H1 (cell line): ENCODE data around the gene IL19. TPM values are rescaled to one million over a fixed set of nuclear protein-coding genes. Genes with fewer than 3 reads are reported as not detected.

Experiments used
- CTCF ChIA-PET: fragments of 300-600 bp; sonication (Branson Sonifier 250); formaldehyde crosslinking; loops from one replicate; lab custom pipeline; 2021; ENCODE audit not compliant: partially characterized antibody; lab: Charles Lee
- POLR2A ChIA-PET: fragments of 300-600 bp; sonication (Branson Sonifier 250); formaldehyde crosslinking; loops from one replicate; lab custom pipeline; 2021; ENCODE audit warnings: inconsistent platforms; ENCODE audit not compliant: partially characterized antibody; lab: Charles Lee
- DNase-seq, 2 experiments: peaks; one replicate each; pipeline versions ENCODE4 v3.0.0 to v3.0.0-alpha.2; 2010 to 2022; ENCODE audit warnings: low spot score in 2 of 2, low read depth in 1 of 2, mixed read lengths in 1 of 2
- FAIRE-seq: peaks from 2 replicates; lab custom pipeline; 2011; peaks lifted over from hg19 to GRCh38; lab: Jason Lieb, UNC
- H2AFZ ChIP-seq: 2 replicates; pipeline ENCODE4 v1.8.1; 2012; ENCODE audit warnings: low read length, inconsistent platforms
- H2AK5ac ChIP-seq: 2 replicates; pipeline ENCODE4 v1.6.1; 2013; ENCODE audit warnings: low read depth, low read length
- H2BK120ac ChIP-seq: replicated peaks from 2 replicates; pipeline ENCODE3; 2013; ENCODE audit warnings: low read depth, low read length, inconsistent platforms
- H2BK12ac ChIP-seq: 2 replicates; pipeline ENCODE4 v1.6.1; 2013; ENCODE audit warnings: low read depth, low read length
- H2BK15ac ChIP-seq: 2 replicates; pipeline ENCODE4 v1.6.1; 2013; ENCODE audit warnings: low read length
- H2BK20ac ChIP-seq: 2 replicates; pipeline ENCODE4 v1.6.1; 2013; ENCODE audit warnings: low read length
- H2BK5ac ChIP-seq: 2 replicates; pipeline ENCODE4 v1.6.1; 2013; ENCODE audit warnings: low read depth, low read length
- H3K14ac ChIP-seq: 2 replicates; pipeline ENCODE4 v1.6.1; 2013; ENCODE audit warnings: inconsistent platforms; ENCODE audit not compliant: insufficient read length
- H3K18ac ChIP-seq: 2 replicates; pipeline ENCODE4 v1.6.1; 2013; ENCODE audit warnings: low read length; ENCODE audit errors: extremely low read depth
- H3K23ac ChIP-seq: 2 replicates; pipeline ENCODE4 v1.6.1; 2013; ENCODE audit warnings: inconsistent platforms; ENCODE audit not compliant: insufficient read length
- H3K23me2 ChIP-seq: 2 replicates; pipeline ENCODE4 v1.6.1; 2013; ENCODE audit warnings: low read depth, low read length
- H3K27ac ChIP-seq: 2 replicates; pipeline ENCODE4 v1.6.1; 2011; ENCODE audit warnings: low read depth, low read length, inconsistent platforms
- H3K27me3 ChIP-seq, 4 experiments: replicated peaks in 1 of 4; 1 replicate in 1 of 4; 2 replicates in 3 of 4; pipeline versions ENCODE4 v1.6.1 to v1.8.1; 2011 to 2013; ENCODE audit warnings: low read length in 3 of 4, mild to moderate bottlenecking in 3 of 4, inconsistent platforms in 2 of 4, mixed read lengths in 2 of 4, moderate library complexity in 1 of 4; ENCODE audit not compliant: control insufficient read depth in 3 of 4, insufficient read depth in 3 of 4; ENCODE audit errors: extremely low read depth in 1 of 4
- H3K36me3 ChIP-seq, 4 experiments: 2 replicates each; pipeline versions ENCODE4 v1.6.1 to v1.8.1; 2011 to 2013; ENCODE audit warnings: mild to moderate bottlenecking in 4 of 4, low read length in 3 of 4, moderate library complexity in 2 of 4, control low read depth in 1 of 4, inconsistent platforms in 1 of 4; ENCODE audit not compliant: insufficient read depth in 4 of 4, control insufficient read depth in 2 of 4
- H3K4ac ChIP-seq: replicated peaks from 2 replicates; pipeline ENCODE3; 2013; ENCODE audit warnings: low read length, low read depth, mixed read lengths, inconsistent platforms; ENCODE audit not compliant: insufficient read length
- H3K4me1 ChIP-seq, 4 experiments: replicated peaks in 1 of 4; 1 replicate in 1 of 4; 2 replicates in 3 of 4; pipeline versions ENCODE4 v1.6.1 to v1.8.1; 2011 to 2013; ENCODE audit warnings: low read length in 3 of 4, inconsistent platforms in 2 of 4, mixed read lengths in 1 of 4; ENCODE audit not compliant: insufficient read depth in 4 of 4, control insufficient read depth in 3 of 4
- H3K4me2 ChIP-seq, 2 experiments: 2 replicates each; pipeline versions ENCODE4 v1.6.1 to v1.8.1; 2011 to 2013; ENCODE audit warnings: low read depth in 2 of 2, low read length in 2 of 2, control low read depth in 1 of 2, inconsistent platforms in 1 of 2, mild to moderate bottlenecking in 1 of 2; ENCODE audit not compliant: insufficient read depth in 1 of 2
- H3K4me3 ChIP-seq, 4 experiments: fragments of 200-600, 300-600 bp in 1 of 4; sonication (generic), shearing (Covaris generic), sonication (Bioruptor Twin) in 1 of 4; 2 replicates each; pipeline versions ENCODE4 v1.5.1 to v1.8.1; 2011 to 2016; ENCODE audit warnings: low read length in 4 of 4, low read depth in 3 of 4, control low read depth in 2 of 4, inconsistent platforms in 2 of 4, mild to moderate bottlenecking in 2 of 4, mixed read lengths in 1 of 4, moderate library complexity in 1 of 4; ENCODE audit not compliant: insufficient read depth in 2 of 4; ENCODE audit errors: extremely low read depth in 1 of 4
- H3K56ac ChIP-seq: replicated peaks from 2 replicates; pipeline ENCODE3; 2013; ENCODE audit warnings: low read depth, mild to moderate bottlenecking, mixed read lengths, low read length, inconsistent platforms; ENCODE audit not compliant: insufficient read length
- H3K79me1 ChIP-seq: 2 replicates; pipeline ENCODE4 v1.6.1; 2013; ENCODE audit warnings: low read depth, low read length, control low read depth
- H3K79me2 ChIP-seq, 2 experiments: 2 replicates each; pipeline versions ENCODE4 v1.6.1 to v1.8.1; 2012 to 2013; ENCODE audit warnings: low read length in 2 of 2, mild to moderate bottlenecking in 2 of 2, inconsistent platforms in 1 of 2; ENCODE audit not compliant: insufficient read depth in 2 of 2, control insufficient read depth in 1 of 2
- H3K9ac ChIP-seq, 4 experiments: replicated peaks in 1 of 4; 1 replicate in 1 of 4; 2 replicates in 3 of 4; pipeline versions ENCODE4 v1.6.1 to v1.8.1; 2011 to 2013; ENCODE audit warnings: low read depth in 3 of 4, low read length in 3 of 4, control low read depth in 2 of 4, mild to moderate bottlenecking in 2 of 4, moderate library complexity in 2 of 4, inconsistent platforms in 1 of 4; ENCODE audit errors: extremely low read depth in 1 of 4
- H3K9me3 ChIP-seq, 2 experiments: 2 replicates each; pipeline versions ENCODE4 v1.6.1 to v1.8.1; 2012 to 2013; ENCODE audit warnings: mild to moderate bottlenecking in 2 of 2, moderate library complexity in 2 of 2, control low read depth in 1 of 2, inconsistent platforms in 1 of 2, low read depth in 1 of 2, low read length in 1 of 2, mixed read lengths in 1 of 2; ENCODE audit not compliant: insufficient read depth in 2 of 2
- H4K20me1 ChIP-seq, 2 experiments: replicated peaks in 1 of 2; 2 replicates each; pipeline versions ENCODE3 to v1.8.1; 2011 to 2013; ENCODE audit warnings: inconsistent platforms in 2 of 2, low read length in 2 of 2, mild to moderate bottlenecking in 1 of 2; ENCODE audit not compliant: insufficient read depth in 2 of 2, control insufficient read depth in 1 of 2
- H4K5ac ChIP-seq: 2 replicates; pipeline ENCODE4 v1.6.1; 2013; ENCODE audit warnings: low read length, low read depth, mixed read lengths, inconsistent platforms; ENCODE audit not compliant: insufficient read length
- H4K8ac ChIP-seq: 2 replicates; pipeline ENCODE4 v1.8.0; 2013; ENCODE audit warnings: mild to moderate bottlenecking, moderate library complexity, low read length, inconsistent platforms; ENCODE audit not compliant: insufficient read depth; ENCODE audit errors: extremely low read depth
- H4K91ac ChIP-seq: replicated peaks from 2 replicates; pipeline ENCODE3; 2013; ENCODE audit warnings: low read length, mixed read lengths, inconsistent platforms; ENCODE audit not compliant: insufficient read length
- CBX5 ChIP-seq: fragments of 300-800, 300-1000 bp; sonication (generic); IDR thresholded peaks from 2 replicates; pipeline ENCODE4 v1.7.1; 2016; ENCODE audit warnings: antibody characterized with exemption, low read length, low read depth
- CBX8 ChIP-seq: fragments of 300-800, 300-1000 bp; sonication (generic); IDR thresholded peaks from 2 replicates; pipeline ENCODE4 v1.7.1; 2016; ENCODE audit warnings: low read depth, low read length, borderline replicate concordance
- CTBP2 ChIP-seq: IDR thresholded peaks from 2 replicates; pipeline ENCODE4 v1.7.0; 2011; ENCODE audit warnings: borderline replicate concordance, mild to moderate bottlenecking, moderate library complexity, mixed read lengths, low read length; ENCODE audit not compliant: insufficient read depth, insufficient read length
- EP300 ChIP-seq, 2 experiments: IDR thresholded peaks; 1 replicate in 1 of 2; 2 replicates in 1 of 2; pipeline ENCODE4 v1.6.1; 2011 to 2012; ENCODE audit warnings: low read depth in 2 of 2, low read length in 2 of 2, mild to moderate bottlenecking in 2 of 2, borderline replicate concordance in 1 of 2, inconsistent platforms in 1 of 2, moderate library complexity in 1 of 2
- FOSL1 ChIP-seq: IDR thresholded peaks from 2 replicates; pipeline ENCODE4 v1.6.1; 2011; ENCODE audit warnings: mild to moderate bottlenecking, low read depth, low read length, moderate library complexity; ENCODE audit not compliant: insufficient read depth
- GTF2F1 ChIP-seq: IDR thresholded peaks from 2 replicates; pipeline ENCODE4 v1.6.1; 2012; ENCODE audit warnings: low read depth, low read length, improper control_type of control experiment, borderline replicate concordance
- KDM1A ChIP-seq: fragments of 200-600, 300-600 bp; sonication (generic); IDR thresholded peaks from 2 replicates; pipeline ENCODE4 v1.7.1; 2016; ENCODE audit warnings: mild to moderate bottlenecking, low read length, borderline replicate concordance
- POU5F1 ChIP-seq: IDR thresholded peaks from 2 replicates; pipeline ENCODE4 v1.6.1; 2011; ENCODE audit warnings: low read depth, mild to moderate bottlenecking, low read length, moderate library complexity
- RFX5 ChIP-seq: IDR thresholded peaks from 2 replicates; pipeline ENCODE4 v1.6.1; 2011; ENCODE audit warnings: low read depth, low read length, improper control_type of control experiment, borderline replicate concordance
- SAP30 ChIP-seq: fragments of 300-600 bp; sonication (generic); IDR thresholded peaks from 2 replicates; pipeline ENCODE4 v1.7.1; 2012; ENCODE audit warnings: low read length, moderate library complexity, mild to moderate bottlenecking, inconsistent platforms; ENCODE audit not compliant: insufficient read depth, insufficient replicate concordance
- SIRT6 ChIP-seq: IDR thresholded peaks from one replicate; pipeline ENCODE4 v1.7.1; 2012; ENCODE audit warnings: low read length, inconsistent platforms
- SIX5 ChIP-seq: IDR thresholded peaks from 2 replicates; pipeline ENCODE4 v1.6.1; 2011; ENCODE audit warnings: mild to moderate bottlenecking, low read depth, low read length
- WGBS, 2 experiments: shearing (Covaris generic) in 1 of 2; methylation state at CpG; one replicate each; pipeline versions ENCODE4 v1.1.6 to v1.1.7; 2013 to 2015; ENCODE audit warnings: low lambda C conversion rate in 2 of 2, mixed read lengths in 2 of 2, inconsistent platforms in 1 of 2, low coverage in 1 of 2, missing lambda C conversion rate in 1 of 2; ENCODE audit not compliant: insufficient replicate concordance in 2 of 2, insufficient coverage in 1 of 2, insufficient read length in 1 of 2; ENCODE audit errors: extremely low coverage in 1 of 2, missing lambda C conversion rate in 1 of 2; 5-methylcytosine and 5-hydroxymethylcytosine counted together
- polyA plus RNA-seq, 7 experiments: library from polyadenylated mRNA; depleted of rRNA in 3 of 7; stranded (reverse) in 5 of 7; unstranded in 2 of 7; fragments of >200 nt in 5 of 7; fragments of 200-250 nt in 2 of 7; gene quantifications; 1 replicate in 5 of 7; 2 replicates in 1 of 7; 4 replicates in 1 of 7; pipeline versions ENCODE4 v1.2.1 to v1.2.3, GENCODE V29; 2011 to 2013; ENCODE audit warnings: missing spikeins in 2 of 7, mixed read lengths in 2 of 7
- total RNA-seq: library from RNA; stranded (reverse); fragmentation: NEBNext Ultra II Directional; extraction: Animal tissue kit (Norgen Biotek cat#: 25700); gene quantifications from 2 replicates; pipeline ENCODE4 v1.2.1, GENCODE V29; 2021

The IL19 gene
- total and polyA plus RNA-seq, 2 of the 8 experiments (the other 6 are each of a cell fraction or from before 2014, with no cell fraction given), result not detected

- Histone ChIP-seq H4K5ac (no peak overlapping the region), H2BK20ac (no peak overlapping the region), H4K91ac (no peak overlapping the region), H2AFZ (no peak overlapping the region), H3K4ac (no peak overlapping the region), H2BK5ac (no peak overlapping the region), H3K4me2 (no peak overlapping the region), H3K9me3 (no peaks in the 10 kb centered on the region), H4K8ac (no peak overlapping the region), H2BK12ac (no peak overlapping the region), H3K4me3 (no peak overlapping the region), H2AK5ac (no peak overlapping the region), H3K27me3 (no peaks in the 10 kb centered on the region; a peak in 2 of 7 replicates), H2BK15ac (no peak overlapping the region), H2BK120ac (no peak overlapping the region), H4K20me1 (no peaks in the 10 kb centered on the region), H3K23ac (no peak overlapping the region), H3K14ac (no peak overlapping the region), H3K56ac (no peak overlapping the region), H3K79me2 (no peaks in the 10 kb centered on the region), H3K18ac (no peak overlapping the region), H3K9ac (no peak overlapping the region), H3K27ac (no peak overlapping the region), H3K23me2 (no peaks in the 10 kb centered on the region), H3K4me1 (no peaks in the 10 kb centered on the region), H3K36me3 (no peaks in the 10 kb centered on the region), H3K79me1 (no peaks in the 10 kb centered on the region)
- CTCF ChIA-PET, result interaction anchor here (0.7 to 5.4 kb wide), 7 partner anchors 10 to 194 kb away, joined by 3 to 43 read pairs (median 4); no protein-coding TSS in a partner anchor
- WGBS, 2 experiments, result 94% methylated on average over 3 of the region's 3 CpGs; no CpG with 5 or more reads in 1 of the 2 experiments
- no peak for DNase-seq
- POLR2A ChIA-PET, result no interaction called here
- no peak for FAIRE-seq
- no peak for TF ChIP-seq CTBP2
- no peak for TF ChIP-seq EP300 (IDR thresholded peaks at IDR 0.05; ENCODE audit: borderline replicate concordance in 1 of 2, low read depth in 2 of 2, low read length in 2 of 2)
- no peak for TF ChIP-seq CBX5
- no peak for TF ChIP-seq RFX5
- TF ChIP-seq SIX5, result no peak
- TF ChIP-seq GTF2F1, result no peak
- no peak for TF ChIP-seq CBX8
- TF ChIP-seq FOSL1, result no peak
- no peak for TF ChIP-seq POU5F1
- TF ChIP-seq SIRT6, result no peak
- TF ChIP-seq KDM1A, result no peak
- TF ChIP-seq SAP30, result no peak
Observed at GRCh38 chr1:206788487-206789050, 18.0 kb downstream of the IL19 start.
